HG03060 (cell line): ENCODE data around the gene PDS5B.
"Not testable (repeated sequence)": the region's sequence is repeated elsewhere in the genome, so short reads cannot be mapped to it uniquely, and the experiment has no call there.

ENCODE experiments used
- ATAC-seq: cut with Tn5 transposase; IDR thresholded peaks from one replicate; pipeline ENCODE4 v1.9.1; 2021; ENCODE audit warnings: low read depth, moderate number of reproducible peaks; ENCODE audit not compliant: unreplicated experiment

The PDS5B gene

GRCh38 chr13:32716201-32716600 lies 129.9 kb downstream of the PDS5B start:
- ATAC-seq: not testable (repeated sequence)

- ATAC-seq: no peak
Observed at GRCh38 chr13:32720026-32720425, 133.8 kb downstream of the PDS5B start.

GRCh38 chr13:32721131-32722034 lies 135.1 kb downstream of the PDS5B start:
- not testable (repeated sequence) for ATAC-seq

- no peak for ATAC-seq
Observed at GRCh38 chr13:32722340-32722739, 136.1 kb downstream of the PDS5B start.

GRCh38 chr13:32723987-32724386 lies 137.7 kb downstream of the PDS5B start:
- ATAC-seq: no peak

- ATAC-seq: no peak
Observed at GRCh38 chr13:32726374-32727037, 140.3 kb downstream of the PDS5B start.

GRCh38 chr13:32728327-32728726 lies 142.1 kb downstream of the PDS5B start:
- no peak for ATAC-seq

- ATAC-seq: not testable (repeated sequence)
Observed at GRCh38 chr13:32729097-32729496, 142.8 kb downstream of the PDS5B start.

GRCh38 chr13:32731074-32731473 lies 144.8 kb downstream of the PDS5B start:
- ATAC-seq: no peak

GRCh38 chr13:32731576-32731975 lies 145.3 kb downstream of the PDS5B start:
- ATAC-seq: no peak

GRCh38 chr13:32733690-32734089 lies 147.4 kb downstream of the PDS5B start:
- ATAC-seq: no peak

GRCh38 chr13:32734511-32734910 lies 148.3 kb downstream of the PDS5B start:
- ATAC-seq: no peak

GRCh38 chr13:32735859-32736258 lies 149.6 kb downstream of the PDS5B start:
- no peak for ATAC-seq

- no peak for ATAC-seq
Observed at GRCh38 chr13:32736648-32737047, 150.4 kb downstream of the PDS5B start.

GRCh38 chr13:32737111-32737571 lies 150.9 kb downstream of the PDS5B start:
- ATAC-seq: no peak

- no peak for ATAC-seq
Observed at GRCh38 chr13:32737679-32738078, 151.4 kb downstream of the PDS5B start.

GRCh38 chr13:32745509-32745908 lies 159.3 kb downstream of the PDS5B start:
- no peak for ATAC-seq

GRCh38 chr13:32746474-32746873 lies 160.2 kb downstream of the PDS5B start:
- ATAC-seq: no peak

- ATAC-seq: no peak
Observed at GRCh38 chr13:32748305-32748704, 162.1 kb downstream of the PDS5B start.

- ATAC-seq: peak; percentile 55
Observed at GRCh38 chr13:32751340-32751739, 165.1 kb downstream of the PDS5B start.

- no peak for ATAC-seq
Observed at GRCh38 chr13:32752311-32752710, 166.1 kb downstream of the PDS5B start.
